DMS114 treated with DMSO at 0.1 percent for 48 hours (cell line): ENCODE measurements around the gene LDB3.

Experiments
- DNase-seq: peaks from one replicate; lab custom pipeline; 2025; ENCODE audit not compliant: unreplicated experiment; lab: John Stamatoyannopoulos, UW

The LDB3 gene

GRCh38 chr10:86757113-86757972 lies 89.0 kb downstream of the LDB3 start:
- peak; percentile 69 for DNase-seq

DNA sequence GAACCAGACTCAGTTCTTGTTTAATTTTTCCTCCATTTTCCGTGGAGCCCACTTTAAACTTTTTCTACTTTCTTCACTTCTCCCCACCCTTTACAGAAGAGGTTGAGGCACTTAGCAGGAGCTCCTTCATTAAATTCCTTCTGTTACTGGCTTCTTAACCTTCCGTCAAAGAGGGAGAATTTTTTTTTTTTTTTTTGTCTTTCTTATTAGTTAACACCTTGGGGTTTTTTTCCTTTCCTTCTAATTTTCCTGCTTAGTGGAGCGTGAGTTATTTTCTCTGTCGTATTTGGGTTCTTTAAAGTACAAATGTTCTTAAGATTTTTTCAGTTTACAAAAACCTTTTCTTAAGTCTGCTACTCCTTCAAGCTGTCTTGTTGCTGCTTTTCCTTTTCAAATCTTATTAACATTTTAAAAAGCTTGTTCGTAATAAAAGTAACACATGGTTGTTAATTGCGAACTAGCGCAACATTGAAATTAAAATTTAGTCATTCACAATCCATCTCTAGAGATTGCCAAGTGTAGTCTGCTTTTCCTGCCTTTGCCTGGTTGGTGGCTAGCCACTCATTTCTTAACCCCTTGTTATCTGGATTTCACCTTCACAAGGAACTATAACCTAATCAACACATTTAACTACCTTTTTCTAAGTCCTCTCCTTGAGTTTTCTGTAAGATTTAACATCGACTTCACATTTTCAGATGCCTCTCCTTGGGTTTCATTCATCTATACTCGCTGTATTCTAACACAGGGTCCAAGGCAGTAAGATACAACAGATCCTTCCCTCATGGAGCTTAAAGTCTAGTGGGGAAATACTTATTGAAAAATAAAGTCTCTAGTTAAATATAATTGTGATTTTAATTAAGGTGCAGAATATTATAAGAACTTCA lies 90.1 kb downstream of the LDB3 start:
- DNase-seq = peak; percentile 58

- DNase-seq = peak; percentile 45
Observed at GRCh38 chr10:86759073-86759672, 90.9 kb downstream of the LDB3 start.

DNA sequence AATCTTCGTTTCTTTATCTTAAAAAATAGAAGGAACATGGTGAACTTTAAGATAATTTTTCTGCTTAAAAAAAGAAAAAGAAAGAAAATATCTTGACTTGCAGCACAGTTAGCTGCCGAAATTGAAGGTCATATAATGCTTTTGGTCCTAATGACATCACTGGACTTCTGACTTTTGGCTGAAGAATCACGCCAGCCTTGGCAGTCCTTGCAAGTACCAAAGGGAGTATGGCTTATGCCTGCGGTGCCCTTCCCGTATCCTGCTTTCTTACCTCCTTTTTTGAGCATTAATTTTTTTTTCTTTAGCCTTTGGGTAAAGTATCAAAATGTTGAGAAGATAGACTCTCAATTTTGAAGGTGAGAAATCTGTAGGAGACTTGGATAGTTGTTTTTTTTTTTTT lies 95.1 kb downstream of the LDB3 start:
- DNase-seq = no peak

DNA sequence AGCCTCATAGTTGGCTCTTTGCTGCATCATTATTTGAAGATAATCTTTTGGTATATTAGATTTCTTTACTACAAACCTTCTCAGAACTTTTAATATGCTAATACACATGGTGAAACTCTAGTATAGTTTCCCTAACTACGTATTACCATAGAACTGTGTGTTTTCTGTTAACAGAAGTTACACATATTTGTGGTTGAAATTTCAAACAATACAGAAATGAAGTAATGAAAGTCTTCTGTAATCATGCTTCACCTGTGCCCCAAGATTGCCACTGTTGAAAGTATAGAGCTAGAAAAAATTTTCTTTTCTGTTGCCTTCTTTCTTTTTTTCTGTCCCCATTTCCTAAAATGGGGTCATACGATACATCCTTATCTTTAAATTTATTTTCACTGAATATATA lies 97.2 kb downstream of the LDB3 start:
- DNase-seq = no peak

GRCh38 chr10:86768412-86769062 lies 100.2 kb downstream of the LDB3 start:
- no peak for DNase-seq

- DNase-seq = no peak
Observed at GRCh38 chr10:86769991-86770390, 101.7 kb downstream of the LDB3 start.

GRCh38 chr10:86770412-86770960 lies 102.2 kb downstream of the LDB3 start:
- no peak for DNase-seq

DNA sequence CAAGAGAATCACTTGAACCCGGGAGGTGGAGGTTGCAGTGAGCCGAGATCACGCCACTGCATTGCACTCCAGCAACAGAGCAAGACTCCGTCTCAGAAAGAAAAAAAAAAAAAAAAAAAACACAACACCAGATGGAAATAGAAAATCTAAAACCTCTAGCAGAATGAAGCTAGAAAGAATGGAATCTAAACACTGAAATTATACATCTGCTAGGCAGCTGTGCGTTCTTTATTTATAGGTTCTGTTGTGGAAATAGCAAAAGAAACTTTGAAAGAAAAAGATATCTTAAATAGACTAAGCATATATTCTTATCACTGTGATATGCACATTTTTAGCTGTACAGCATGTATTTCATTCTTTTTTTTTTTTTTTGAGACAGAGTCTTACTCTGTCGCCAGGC lies 105.2 kb downstream of the LDB3 start:
- DNase-seq = no peak

- DNase-seq = no peak
Observed at GRCh38 chr10:86775056-86775869, 107.0 kb downstream of the LDB3 start.

DNA sequence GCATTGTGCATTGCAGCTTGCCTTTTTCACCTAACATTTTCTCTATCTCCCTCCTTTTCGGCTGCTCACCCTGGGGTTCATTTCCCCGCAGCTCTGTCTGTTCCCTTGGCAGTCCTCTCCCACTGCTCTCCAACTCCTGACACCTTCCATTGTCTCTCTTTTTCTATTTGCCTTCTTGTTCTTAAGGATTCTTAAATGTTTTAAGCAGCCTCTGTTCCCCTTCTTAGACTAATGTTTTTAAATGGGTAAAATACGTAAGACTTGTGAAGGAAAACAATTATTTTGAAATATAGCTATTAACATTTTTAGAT lies 107.5 kb downstream of the LDB3 start:
- no peak for DNase-seq

GRCh38 chr10:86779220-86780017 lies 111.1 kb downstream of the LDB3 start:
- DNase-seq = no peak

DNA sequence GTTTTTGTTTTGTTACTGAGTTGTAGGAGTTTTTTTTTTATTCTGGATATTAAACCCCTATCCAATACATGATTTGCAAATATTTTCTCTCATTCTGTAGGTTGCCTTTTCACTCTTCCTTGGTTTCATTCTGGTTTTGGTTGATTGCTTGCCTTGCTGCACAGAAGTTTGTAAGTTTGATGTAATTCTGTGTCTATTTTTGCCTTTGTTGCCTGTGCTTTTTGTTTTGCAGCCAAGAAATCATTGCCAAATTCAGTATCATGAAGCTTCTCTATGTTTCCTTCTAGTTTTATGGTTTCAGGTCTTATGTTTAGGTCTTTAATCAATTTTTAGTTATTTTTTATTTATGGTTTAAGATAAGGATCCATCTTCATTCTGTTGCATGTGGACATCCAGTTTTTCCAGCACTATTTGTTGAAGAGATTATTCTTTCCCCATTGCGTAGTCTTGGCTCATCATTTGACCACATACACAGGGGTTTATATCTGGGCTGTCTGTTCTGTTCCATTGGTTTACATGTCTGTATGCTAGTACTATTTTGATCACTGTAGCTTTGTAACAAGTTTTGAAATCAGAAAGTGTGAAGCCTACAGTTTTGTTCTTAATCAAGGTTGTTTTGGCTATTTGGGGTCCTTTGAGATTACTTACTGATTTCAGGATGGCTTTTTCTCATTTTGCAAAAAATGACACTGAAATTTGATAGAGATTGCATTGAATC lies 114.5 kb downstream of the LDB3 start:
- DNase-seq = no peak

- DNase-seq = no peak
Observed at GRCh38 chr10:86785037-86785436, 116.7 kb downstream of the LDB3 start.
